ENCODE results near the gene FTSJ1. TPM values are rescaled to one million over a fixed set of nuclear protein-coding genes. Genes with fewer than 3 reads are reported as not detected.
A peak's percentile ranks its signal among the peaks of the same experiment; 100 is the strongest.

The FTSJ1 gene
- total RNA-seq, 1 experiment from 2014 or later, result 49.4 TPM

- no peak overlapping the region for H3K4ac ChIP-seq (ENCODE audit: low read depth, low read length)
- no peak overlapping the region for H3T11ph ChIP-seq (ENCODE audit: low read length)
- H3K14ac ChIP-seq (ENCODE audit: insufficient read depth, low read length), result no peak overlapping the region
- H3K9ac ChIP-seq (ENCODE audit: extremely low read depth, insufficient read length, low read length), result no peak overlapping the region
- peaks cover 8% of the 10 kb centered on the region for H3K23me2 ChIP-seq (ENCODE audit: insufficient read length, low read depth, low read length, poor library complexity, severe bottlenecking)
- peaks cover 84 to 90% of the 10 kb centered on the region in 2 experiments for H3K9me3 Mint-ChIP-seq
- no peak overlapping the region for H3K18ac ChIP-seq (ENCODE audit: insufficient read length, low read depth, low read length)
- no peaks in the 10 kb centered on the region for H3K27me3 ChIP-seq (ENCODE audit: insufficient read depth, low read length)
- TF ChIP-seq CTCF (conservative IDR thresholded peaks at IDR 0.05), result peak; percentile 45; the same call in 2 of the 3 replicates
- H3K4me1 Mint-ChIP-seq, result peaks cover 15 to 24% of the 10 kb centered on the region in 2 experiments
- DNase-seq, result peak; percentile 35
- no peaks in the 10 kb centered on the region for H3K79me1 ChIP-seq (ENCODE audit: insufficient read depth, low read depth, low read length, poor library complexity, severe bottlenecking)
- H4K5ac ChIP-seq (ENCODE audit: insufficient read length, low read depth, low read length), result no peak overlapping the region
- no peak overlapping the region for H4K91ac ChIP-seq (ENCODE audit: insufficient read length, low read depth, low read length)
- no peak overlapping the region for H3K56ac ChIP-seq (ENCODE audit: insufficient read length, low read depth, low read length)
- H3K27ac ChIP-seq (ENCODE audit: insufficient read length, low read depth, low read length), result no peak overlapping the region
- no peak overlapping the region for H3K27ac Mint-ChIP-seq
- peaks cover 55% of the 10 kb centered on the region for H3K9me3 ChIP-seq (ENCODE audit: control insufficient read depth, low read depth, low read length)
- no peak overlapping the region for H4K8ac ChIP-seq (replicated peaks; ENCODE audit: insufficient read length, low read depth, low read length)
- no peak overlapping the region for H2AK5ac ChIP-seq (ENCODE audit: insufficient read length, low read length)
- peaks cover 3% of the 10 kb centered on the region; the same call in 1 of the 2 replicates for H3K27me3 Mint-ChIP-seq (ENCODE audit: low read depth)
- H2BK120ac ChIP-seq (ENCODE audit: low read depth, low read length, poor library complexity, severe bottlenecking), result no peak overlapping the region
- WGBS (ENCODE audit: extremely low coverage, insufficient read length, low lambda C conversion rate), result no CpG with 5 or more reads among the region's 10 CpGs
- no peaks in the 10 kb centered on the region for H3K79me2 ChIP-seq (ENCODE audit: insufficient read depth, low read length)
- H2BK20ac ChIP-seq (ENCODE audit: low read depth, low read length, poor library complexity, severe bottlenecking), result no peak overlapping the region
- peaks cover 4% of the 10 kb centered on the region; the same call in 1 of the 2 replicates for H3K4me1 ChIP-seq (ENCODE audit: insufficient read depth, low read length)
- no peak overlapping the region for H3K23ac ChIP-seq (ENCODE audit: insufficient read length, low read depth, low read length)
- no peak overlapping the region for H2AFZ ChIP-seq (ENCODE audit: low read length)
- H2BK5ac ChIP-seq (ENCODE audit: insufficient read length, low read length), result no peak overlapping the region
- H3K4me2 ChIP-seq (ENCODE audit: insufficient read depth, insufficient read length, low read length), result no peak overlapping the region
- H2BK15ac ChIP-seq (ENCODE audit: low read depth, low read length), result no peak overlapping the region
- H4K20me1 ChIP-seq (ENCODE audit: control insufficient read depth, insufficient read depth, insufficient read length), result no peaks in the 10 kb centered on the region
- peaks cover 33 to 42% (median 40%) of the 10 kb centered on the region in 3 experiments for H3K36me3 Mint-ChIP-seq (ENCODE audit: insufficient read depth in 1 of 3, low read depth in 3 of 3)
- no peak overlapping the region for H2BK12ac ChIP-seq (ENCODE audit: insufficient read length, low read depth, low read length)
- H3K4me3 Mint-ChIP-seq, result peak overlapping the region; percentile 14 to 90; a peak in 4 of 5 replicates
Observed at GRCh38 chrX:48466696-48467095, 9.3 kb upstream of the FTSJ1 start.

Measured in H9 (cell line).